HCEC 1CT (cell line): ENCODE results near the gene CCL26.
"Not testable (repeated sequence)": the region's sequence is repeated elsewhere in the genome, so short reads cannot be mapped to it uniquely, and the experiment has no call there.

Source experiments
- DNase-seq: peaks from one replicate; pipeline ENCODE4 v3.0.0-alpha.2; 2017

Gene CCL26

DNA sequence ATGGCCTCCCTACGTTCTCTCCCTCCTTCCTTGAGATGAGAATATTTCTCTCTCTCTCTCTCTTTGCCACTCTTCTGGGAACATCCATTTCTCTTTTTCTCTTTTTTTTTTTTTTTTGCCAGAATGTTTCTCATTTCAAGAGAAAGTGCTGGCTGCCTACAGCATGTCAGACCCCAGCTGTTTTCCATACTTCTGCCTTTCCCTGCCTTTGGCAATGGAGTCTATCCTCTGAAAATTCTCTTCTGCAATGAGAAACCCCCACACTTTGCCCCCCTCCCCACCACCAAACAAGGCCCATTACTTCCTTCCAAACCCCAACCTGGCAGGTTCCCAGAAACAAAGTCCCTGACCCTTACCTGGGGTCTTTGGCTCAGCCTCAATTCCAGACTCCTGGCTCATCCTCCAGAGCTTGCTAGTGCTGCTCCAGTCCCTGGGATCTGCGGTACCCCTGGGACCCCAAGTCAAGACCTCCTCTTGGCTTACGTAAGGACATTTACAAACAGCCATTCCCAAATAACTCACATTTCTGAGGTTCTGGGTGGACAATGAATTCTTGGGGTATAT is 17.4 kb upstream of the CCL26 start:
- DNase-seq: no peak

DNA sequence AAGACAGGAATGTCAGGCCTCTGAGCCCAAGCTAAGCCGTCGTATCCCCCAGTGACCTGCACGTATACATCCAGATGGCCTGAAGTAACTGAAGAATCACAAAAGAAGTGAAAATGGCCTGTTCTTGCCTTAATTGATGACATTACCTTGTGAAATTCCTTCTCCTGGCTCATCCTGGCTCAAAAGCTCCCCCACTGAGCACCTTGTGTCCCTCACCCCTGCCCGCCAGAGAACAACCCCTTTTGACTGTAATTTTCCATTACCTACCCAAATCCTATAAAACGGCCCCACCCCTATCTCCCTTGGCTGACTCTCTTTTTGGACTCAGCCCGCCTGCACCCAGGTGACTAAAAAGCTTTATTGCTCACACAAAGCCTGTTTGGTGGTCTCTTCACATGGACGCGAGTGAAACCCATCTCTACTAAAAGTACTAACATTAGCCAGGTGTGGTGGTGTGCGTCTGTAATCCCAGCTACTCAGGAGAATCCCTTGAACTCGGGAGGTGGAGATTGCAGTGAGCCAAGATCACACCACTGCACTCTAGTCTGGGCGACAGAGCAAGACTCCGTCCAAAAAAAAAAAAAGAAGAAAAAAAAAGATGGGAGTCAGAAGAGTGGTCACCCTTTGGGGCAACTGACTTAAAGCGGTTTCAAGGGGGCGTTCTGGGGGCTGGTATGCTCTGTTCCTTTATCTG is 16.3 kb upstream of the CCL26 start:
- not testable (repeated sequence) for DNase-seq

DNA sequence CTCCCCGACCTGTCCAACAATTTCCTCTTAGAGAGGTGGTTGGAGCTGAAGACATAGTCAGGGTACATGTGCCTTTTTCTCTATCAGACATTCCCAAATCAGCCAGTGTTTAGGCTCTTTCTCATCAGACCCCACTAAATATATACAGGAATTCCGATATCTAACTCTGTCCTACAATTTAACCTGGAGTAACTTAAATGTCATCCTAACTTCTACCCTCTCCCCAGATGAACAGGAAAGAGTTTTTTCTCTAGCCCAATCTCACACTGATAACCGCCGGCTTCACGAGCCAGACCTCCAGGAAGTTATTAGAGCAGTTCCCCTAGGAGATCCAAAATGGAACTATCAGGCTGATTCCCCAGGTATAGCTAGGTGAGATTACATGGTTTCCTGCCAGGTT is 11.0 kb upstream of the CCL26 start:
- not testable (repeated sequence) for DNase-seq

DNA sequence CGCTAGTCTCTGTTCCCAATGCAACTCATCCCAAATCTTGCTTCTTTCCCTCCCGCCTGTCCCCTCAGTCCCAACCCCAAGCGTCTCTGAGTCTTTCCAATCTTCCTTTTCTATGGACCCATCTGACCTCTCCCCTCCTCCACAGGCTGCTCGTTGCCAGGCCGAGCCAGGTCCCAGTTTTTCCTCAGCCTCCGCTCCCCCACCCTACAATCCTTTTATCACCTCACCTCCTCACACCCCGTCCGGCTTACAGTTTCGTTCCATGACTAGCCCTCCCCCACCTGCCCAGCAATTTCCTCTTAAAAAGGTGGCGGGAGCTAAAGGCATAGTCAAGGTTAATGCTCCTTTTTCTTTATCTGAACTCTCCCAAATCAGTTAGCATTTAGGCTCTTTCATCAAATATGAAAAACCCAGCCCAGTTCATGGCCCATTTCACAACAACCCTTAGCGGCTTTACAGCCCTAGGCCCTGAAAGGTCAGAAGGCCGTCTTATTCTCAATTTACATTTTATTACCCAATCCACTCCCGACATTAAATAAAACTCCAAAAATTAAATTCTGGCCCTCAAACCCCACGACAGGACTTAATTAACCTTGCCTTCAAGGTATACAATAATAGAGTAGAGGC is 8.7 kb upstream of the CCL26 start:
- not testable (repeated sequence) for DNase-seq

DNA sequence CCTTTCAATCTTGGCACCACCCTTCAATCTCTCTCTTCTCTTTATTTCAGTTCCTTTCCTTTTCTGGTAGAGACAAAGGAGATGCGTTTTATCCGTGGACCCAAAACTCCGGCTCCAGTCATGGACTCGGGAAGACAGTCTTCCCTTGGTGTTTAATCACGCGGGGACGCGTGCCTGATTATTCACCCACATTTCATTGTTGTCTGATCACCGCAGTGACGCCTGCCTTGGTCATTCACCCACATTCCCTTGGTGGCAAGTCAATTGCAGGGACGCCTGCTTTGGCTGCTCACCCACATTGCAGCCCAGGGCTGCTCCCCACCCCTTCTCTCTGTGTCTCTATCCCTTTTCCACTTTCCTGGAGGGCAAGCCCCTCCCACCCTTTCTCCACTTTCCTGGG is 7.5 kb upstream of the CCL26 start:
- peak; percentile 43 for DNase-seq

DNA sequence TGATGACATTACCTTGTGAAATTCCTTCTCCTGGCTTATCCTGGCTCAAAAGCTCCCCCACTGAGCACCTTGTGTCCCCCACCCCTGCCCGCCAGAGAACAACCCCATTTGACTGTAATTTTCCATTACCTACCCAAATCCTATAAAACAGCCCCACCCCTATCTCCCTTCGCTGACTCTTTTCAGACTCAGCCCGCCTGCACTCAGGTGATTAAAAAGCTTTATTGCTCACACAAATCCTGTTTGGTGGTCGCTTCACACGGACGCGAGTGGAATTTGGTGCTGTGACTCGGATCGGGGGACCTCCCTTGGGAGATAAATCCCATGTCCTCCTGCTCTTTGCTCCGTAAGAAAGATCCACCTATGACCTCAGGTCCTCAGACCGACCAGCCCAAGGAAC is 7.0 kb upstream of the CCL26 start:
- not testable (repeated sequence) for DNase-seq

DNA sequence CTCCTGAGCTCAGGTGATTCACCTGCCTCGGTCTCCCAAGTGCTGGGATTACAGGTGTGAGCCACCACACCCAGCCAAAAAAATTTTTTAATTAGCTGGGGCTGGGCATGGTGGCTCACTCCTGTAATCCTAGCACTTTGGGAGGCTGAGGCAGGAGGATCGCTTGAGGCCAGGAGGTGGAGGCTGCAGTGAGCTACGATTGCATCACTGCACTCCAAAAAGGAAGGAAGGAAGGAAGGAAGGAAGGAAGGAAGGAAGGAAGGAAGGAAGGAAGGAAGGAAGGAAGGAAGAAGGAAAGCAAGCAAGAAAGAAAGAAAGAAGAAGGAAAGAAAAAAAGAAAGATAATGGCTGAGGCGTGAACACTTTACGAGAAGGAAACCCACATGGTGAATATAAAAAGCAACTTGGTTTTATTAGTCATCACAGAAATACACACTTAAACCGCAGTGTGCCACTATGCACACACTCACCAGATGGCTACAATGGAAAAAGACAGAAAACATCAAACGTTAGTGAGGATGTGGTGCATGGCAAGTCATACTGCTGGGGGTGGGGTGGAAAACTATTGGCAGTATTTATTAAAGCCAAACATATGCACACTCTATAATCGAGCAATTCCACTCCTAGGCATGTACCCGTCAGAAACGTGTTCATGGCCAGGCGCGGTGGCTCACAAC is 4.4 kb upstream of the CCL26 start:
- peak; percentile 91 for DNase-seq

DNA sequence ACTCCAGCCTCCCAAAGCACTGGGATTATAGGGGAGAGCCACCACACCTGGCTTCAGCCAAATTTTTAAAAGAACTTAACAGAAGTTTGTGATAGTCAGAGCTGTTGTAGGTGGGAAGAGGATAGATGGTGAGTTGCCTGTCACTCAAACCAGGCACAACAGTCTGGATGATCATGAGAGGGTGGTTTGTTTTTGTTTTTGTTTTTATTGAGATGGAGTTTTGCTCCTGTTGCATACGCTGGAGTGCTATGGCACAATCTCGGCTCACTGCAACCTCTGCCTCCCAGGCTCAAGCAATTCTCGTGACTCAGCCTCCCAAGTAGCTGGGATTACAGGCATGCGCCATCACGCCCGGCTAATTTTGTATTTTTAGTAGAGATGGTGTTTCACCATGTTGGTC is 1.9 kb upstream of the CCL26 start:
- DNase-seq: not testable (repeated sequence)

DNA sequence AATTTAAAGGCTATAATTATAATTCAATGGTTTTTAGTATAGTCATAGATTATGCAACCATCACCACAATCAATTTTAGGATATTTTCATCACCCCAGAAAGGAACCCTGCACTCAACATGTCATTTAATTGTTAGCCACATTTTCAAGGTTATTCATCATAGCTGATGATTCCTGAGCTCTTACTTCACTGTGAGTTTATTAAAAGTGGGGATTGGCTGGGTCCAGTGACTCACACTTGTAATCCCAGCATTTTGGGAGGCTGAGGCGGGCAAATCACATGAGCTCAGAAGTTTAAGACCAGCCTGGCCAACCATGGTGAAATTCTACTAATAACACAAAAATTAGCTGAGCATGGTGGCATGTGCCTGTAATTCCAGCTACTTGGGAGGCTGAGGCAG is 787 bp downstream of the CCL26 start:
- peak; percentile 83 for DNase-seq

DNA sequence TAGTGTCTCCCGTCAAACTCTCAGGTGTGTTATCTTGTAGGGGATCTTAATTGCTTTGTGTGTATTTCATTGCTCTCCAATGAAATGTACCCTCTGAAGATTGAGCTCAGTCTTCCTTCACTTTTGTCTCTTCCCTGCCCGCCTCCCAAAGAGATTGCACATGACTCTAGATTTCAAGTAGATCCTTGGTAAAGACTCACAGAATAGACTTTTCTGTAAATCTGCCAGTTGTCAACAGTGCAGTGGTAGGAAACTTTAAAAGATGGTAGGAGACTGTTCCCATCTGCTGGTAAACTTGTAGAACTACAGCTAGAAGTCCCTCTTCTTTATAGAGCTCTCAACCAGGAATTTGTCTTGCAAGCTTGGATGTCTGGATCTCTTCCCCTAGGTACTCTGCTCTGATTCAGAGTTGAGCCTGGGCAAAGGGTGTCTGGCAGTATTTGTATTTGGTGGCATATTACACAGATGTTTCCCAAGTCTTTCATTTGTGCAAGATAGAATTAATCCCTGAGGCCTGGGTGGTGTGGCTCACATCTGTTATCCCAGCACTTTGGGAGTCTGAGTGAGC is 9.6 kb downstream of the CCL26 start:
- DNase-seq: peak; percentile 78

DNA sequence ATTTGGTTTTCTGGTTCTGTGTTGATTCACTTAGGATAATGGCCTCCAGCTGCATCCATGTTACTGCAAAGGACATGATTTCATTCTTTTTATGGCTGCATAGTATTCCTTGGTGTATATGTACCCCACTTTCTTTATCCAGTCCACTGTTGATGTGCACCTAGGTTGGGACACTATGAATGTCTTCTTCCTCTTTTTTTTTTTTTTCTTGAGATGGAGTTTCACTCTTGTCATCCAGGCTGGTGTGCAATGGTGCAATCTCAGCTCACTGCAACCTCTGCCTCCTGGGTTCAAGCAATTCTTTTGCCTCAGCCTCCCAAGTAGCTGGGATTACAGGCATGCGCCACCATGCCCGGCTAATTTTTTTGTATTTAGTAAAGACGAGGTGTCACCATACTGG is 10.2 kb downstream of the CCL26 start:
- DNase-seq: not testable (repeated sequence)

DNA sequence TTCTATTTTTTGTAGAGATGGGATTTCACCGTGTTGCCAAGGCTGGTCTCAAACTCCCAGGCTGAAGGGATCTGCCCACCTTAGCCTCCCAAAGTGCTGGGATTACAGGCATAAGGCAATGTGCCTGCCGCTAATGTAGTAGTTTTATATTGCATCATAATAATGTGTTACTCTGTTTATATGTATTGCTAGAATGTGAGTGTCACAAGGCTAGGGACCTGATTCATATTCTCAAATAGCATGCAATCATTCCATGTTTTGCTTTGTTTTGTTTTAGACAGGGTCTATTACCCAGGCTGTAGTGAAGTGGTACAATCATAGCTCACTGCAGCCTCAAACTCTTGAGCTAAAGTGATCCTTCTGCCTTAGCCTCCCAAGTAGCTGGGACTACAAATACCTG is 13.5 kb downstream of the CCL26 start:
- DNase-seq: peak; percentile 63

DNA sequence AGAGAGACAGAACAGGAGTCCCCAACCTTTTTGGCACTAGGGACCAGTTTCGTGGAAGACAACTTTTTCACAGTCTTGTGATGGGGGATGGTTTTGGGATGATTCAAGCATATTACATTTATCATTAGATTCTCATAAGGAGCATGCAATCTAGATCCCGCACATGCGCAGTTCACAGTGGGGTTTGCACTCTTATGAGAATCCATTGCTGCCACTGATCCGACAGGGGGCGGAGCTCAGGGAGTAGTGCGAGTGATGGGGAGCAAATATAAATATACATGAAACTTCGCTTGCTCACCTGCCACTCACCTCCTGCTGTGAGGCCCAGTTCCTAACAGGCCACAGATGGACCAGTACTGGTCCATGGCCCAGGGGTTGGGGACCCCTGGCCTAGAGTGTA is 14.2 kb downstream of the CCL26 start:
- DNase-seq: no peak

DNA sequence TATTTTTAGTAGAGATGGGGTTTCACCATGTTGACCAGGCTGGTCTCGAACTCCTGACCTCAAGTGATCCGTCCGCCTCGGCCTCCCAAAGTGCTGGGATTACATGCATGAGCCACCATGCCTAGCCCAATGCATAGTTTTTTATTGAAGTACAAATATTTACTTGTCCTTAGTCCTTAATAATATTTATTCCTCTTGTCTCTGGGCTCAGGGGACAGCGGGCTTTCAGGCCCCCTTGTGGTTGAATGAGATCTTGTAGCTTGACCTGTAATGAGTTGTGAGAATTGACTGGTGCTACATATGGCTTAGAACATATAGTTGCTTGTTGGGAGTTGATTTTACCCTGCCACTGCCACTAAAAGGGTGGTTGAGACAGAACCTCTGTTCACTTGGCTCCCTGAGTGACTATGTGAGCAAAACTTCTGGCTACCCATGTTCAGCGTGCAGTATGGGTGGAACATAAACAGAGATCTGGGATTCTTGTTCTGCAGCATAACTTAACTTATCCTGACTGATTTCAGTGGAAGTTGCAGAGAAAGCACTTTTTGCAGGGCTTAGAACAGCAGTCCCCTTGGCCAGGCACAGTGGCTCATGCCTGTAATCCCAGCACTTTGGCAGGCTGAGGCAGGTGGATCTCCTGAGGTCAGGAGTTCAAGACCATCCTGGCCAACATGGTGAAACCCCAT is 14.9 kb downstream of the CCL26 start:
- peak; percentile 35 for DNase-seq

DNA sequence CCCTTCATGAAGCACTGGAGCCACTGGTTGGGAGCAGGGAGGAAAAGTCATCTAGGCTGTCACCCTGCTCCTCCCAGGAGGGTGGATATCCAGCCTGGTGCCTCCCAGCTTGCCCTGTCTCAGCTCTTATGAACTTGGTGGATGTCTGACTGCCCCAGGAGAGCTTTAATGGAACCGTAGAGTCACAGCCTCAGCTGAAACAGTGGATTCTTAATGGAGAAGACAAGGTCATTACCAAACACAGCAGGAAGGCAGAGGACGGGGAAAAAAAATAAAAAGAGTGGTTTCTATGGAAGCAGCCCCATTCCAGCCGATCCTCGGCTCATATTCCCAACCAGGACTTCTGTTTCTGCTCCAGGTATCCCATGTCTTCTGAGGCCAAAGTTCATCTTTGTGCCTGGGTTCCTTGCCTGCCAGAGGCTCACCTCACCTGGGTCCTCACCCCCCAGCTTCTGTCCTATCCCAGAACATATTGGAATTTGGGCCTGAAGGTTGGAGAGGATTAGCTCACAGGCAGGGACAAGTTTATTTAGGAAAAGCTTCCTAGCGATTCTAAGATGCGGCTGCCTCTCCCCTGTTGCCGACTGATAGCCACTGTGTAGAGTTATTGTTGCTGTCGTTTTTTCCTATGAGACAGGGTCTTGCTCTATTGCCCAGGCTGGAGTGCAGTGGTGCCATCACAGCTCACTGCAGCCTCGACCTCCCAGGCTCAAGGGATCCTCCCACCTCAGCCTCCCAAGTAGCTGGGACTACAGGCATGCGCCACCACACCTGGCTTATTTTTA is 15.6 kb downstream of the CCL26 start:
- no peak for DNase-seq

DNA sequence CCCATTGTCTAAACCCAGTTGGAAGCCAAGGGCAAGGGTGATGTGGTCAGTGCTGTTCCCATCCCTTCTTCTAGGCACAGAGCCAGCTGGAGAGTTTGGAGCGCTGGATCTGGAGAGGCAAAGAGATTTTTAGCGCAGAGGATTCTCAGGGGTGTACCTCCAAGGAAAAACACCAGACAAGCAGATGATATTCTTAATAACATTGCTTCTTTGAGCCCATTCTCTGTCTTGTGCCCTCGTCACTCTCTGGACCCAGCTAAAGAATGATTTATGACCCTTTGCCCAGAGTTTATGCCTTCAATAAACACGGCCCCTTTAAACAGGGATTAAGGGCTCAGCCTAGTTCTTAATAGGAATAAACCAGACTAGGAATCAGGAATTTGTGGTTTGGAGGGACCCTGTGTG is 28.6 kb downstream of the CCL26 start:
- peak; percentile 54 for DNase-seq

DNA sequence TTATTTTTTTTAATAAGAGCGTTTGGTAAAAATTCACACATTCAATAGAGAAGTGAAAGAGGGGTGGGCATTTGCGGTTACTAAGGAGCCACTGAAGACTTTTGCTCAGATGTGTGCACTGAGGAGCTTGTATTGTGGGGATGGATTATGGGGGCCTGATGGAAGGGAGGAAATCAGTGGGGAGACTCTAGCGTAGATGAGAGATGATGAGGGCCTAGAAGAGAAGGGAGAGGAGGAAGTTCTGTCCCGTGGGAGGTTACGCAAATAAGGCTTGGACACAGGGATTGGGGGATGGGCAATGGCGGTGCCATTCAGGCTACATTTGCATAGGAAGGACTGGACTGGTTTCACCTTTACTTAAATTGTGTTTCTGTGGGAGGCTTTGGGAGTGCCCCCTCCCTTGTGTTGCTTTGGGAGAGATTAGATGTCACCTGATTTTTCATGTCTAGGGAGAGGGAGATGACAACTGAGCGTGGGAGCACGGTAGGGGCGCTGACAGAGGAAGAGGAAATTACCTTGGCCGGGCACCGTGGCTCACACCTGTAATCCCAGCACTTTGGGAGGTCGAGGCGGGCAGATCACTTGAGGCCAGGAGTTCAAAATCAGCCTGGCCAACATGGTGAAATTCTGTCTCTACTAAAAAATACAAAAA is 31.0 kb downstream of the CCL26 start:
- DNase-seq: no peak

DNA sequence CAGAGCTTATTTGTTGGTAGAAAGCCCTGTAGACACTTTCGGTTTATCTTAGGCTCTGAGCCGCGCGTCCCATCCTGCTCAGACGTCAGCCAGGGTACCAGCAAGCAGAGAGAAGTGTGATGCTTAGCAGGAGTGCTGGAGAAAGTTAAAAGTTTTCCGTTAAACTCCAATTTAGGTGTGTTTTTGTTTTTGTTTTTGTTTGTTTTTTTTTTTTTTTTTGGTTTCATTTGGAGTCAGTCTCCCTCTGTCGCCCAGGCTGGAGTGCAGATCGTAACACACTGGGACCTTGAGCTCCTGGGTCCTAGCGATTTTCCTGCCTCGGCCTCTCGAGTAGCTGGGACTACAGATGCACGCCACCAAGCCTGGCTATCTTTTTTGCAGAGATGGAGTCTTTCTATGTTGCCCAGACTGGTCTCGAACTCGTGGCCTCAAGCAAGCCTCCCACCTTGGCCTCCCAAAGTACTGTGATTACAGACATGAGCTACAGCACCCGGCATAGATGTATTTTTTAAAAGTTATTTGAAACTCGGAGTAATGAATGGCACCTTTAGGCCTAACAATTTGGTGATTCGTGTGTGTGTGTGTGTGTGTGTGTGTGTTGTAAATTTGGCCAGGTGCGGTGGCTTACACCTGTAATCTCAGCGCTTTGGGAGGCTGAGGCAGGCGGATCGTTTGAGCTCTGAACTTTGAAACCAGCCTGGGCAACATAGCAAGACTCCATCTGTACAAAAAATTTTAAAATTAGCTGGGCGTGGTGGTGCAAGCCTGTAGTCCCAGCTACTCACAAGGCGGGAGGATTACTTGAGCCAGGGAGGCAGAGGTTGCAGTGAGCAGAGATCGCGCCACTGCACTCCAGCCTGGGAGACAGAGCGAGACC is 32.0 kb downstream of the CCL26 start:
- DNase-seq: no peak

DNA sequence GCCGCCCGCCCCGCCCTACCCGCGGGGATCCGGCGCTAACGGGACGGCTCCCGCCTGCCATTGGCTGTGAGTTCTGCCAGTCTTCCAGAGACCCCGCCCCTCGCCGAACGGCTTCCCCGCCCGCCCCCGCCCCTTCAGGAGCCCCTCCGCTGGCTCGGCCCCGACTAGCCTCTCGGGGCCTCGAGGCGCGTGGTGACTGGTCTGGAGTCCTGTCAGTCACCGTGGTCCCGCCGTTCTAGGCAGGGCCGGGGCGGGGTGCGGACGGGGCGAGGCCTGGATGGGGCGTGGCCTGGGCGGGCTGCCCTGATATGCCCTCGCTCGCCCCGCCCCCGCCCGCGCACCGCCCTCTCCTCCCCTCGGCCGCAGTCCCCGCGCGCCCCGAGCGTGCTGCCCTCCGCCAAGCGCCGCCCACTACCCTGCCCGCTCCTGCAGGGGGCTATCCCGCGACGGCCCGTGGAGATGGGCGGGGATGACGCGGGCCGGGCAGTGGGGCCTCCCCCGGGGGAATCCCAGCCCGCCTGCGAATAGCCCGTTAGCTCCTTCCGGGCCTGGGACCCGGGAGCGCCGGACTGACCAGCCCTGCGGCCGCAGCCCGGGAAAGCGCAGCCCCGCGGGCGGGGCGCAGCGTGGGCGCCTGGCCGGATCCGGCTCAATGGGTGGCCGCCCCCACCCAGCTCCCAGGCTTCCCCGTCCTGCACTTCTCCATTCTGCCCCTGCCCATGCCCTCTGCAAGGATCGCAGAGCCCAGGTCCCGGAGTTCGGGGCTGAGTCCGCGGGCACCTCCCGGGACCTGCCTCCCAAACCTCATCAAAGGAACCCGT is 32.8 kb downstream of the CCL26 start:
- peak; percentile 98 for DNase-seq

DNA sequence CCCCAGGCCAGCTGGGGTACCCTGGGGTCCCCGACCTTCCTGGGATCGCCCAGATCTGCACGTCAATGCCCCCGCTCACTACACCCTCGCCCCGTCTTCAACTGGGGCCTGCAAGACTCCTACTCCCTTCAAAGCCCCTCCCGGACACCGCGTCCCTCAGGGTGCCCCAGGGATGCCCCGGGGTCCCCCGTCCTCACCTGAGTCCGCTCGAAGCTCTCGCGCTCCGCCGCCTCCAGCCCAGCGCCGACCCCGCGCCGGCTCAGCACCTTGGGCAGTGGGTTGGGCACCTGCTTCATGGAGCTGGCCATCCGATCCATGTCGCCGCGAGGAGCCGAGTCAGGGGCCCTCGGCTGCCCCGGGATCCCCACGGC is 33.4 kb downstream of the CCL26 start, which contains the start of gene HIP1:
Gene HIP1, minus strand, starts transcription at position 338 of the 371 bp plus-strand sequence. Its CDS starts 21 bp downstream, at position 317.
- DNase-seq: no peak
